Lower lobe of right lung (tissue), 2 donors: ENCODE results near the gene CD82. TPM values are rescaled to one million over a fixed set of nuclear protein-coding genes. Genes with fewer than 3 reads are reported as not detected.

Experiments used
- ATAC-seq, 2 donors: fragments of 200-7000 bp; cut with Tn5 transposase; one replicate each; pipeline ENCODE4 v1.9.1; 2020 to 2022; ENCODE audit warnings: mild to moderate bottlenecking in 2 of 2, moderate library complexity in 2 of 2
- DNase-seq: peaks from one replicate; pipeline ENCODE4 v3.0.0-alpha.2; 2020
- H3K27ac ChIP-seq: fragments of 200-600 bp; one replicate; pipeline ENCODE4 v1.8.0; 2022
- H3K27me3 ChIP-seq: fragments of 200-600 bp; one replicate; pipeline ENCODE4 v1.8.0; 2022; ENCODE audit warnings: low read depth
- H3K36me3 ChIP-seq: fragments of 200-600 bp; one replicate; pipeline ENCODE4 v1.8.0; 2022; ENCODE audit warnings: mild to moderate bottlenecking
- H3K4me1 ChIP-seq: fragments of 200-600 bp; one replicate; pipeline ENCODE4 v1.8.0; 2022
- H3K4me3 ChIP-seq: fragments of 200-600 bp; one replicate; pipeline ENCODE4 v1.8.0; 2022; ENCODE audit warnings: mild to moderate bottlenecking
- H3K9me3 ChIP-seq: fragments of 200-600 bp; one replicate; pipeline ENCODE4 v1.8.0; 2022
- CTCF ChIP-seq: fragments of 200-600 bp; IDR thresholded peaks from one replicate; pipeline ENCODE4 v1.8.0; 2022; ENCODE audit warnings: antibody characterized with exemption, mild to moderate bottlenecking
- intact Hi-C: fragments of 100-400 bp; cut with DNase I; formaldehyde crosslinking; loops from one replicate; pipeline ENCODE4 v1.11.0; 2022
- total RNA-seq: library from RNA; stranded (reverse); fragmentation: NEBNext Ultra II Directional; extraction: Animal tissue kit (Norgen Biotek cat#: 25700); gene quantifications from one replicate; pipeline ENCODE4 v1.2.1, GENCODE V29; 2021
- donor health status: DM: no; HTN: yes; CAD: no; lungs with severe emphysema.

CD82 gene
- total RNA-seq, 1 donor from 2014 or later: 129 TPM

DNA sequence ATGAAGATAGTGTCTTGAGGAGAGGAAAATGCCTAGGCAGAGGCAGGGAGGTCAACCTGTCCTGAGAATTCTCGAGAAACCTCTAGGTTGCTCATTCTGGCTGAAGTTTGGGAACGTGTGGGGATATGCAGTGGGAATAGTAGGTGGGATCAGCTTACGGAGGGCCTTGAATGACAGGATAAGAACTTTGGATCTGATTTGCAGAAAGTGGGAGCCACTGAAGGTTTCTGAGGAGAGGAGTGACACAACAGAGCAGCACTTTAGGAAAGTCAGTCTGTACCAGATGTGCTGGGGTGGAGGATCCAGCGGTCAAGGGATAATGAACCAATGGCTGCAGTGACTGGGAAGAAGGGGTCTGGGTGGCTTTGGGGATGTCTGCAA lies 2.4 kb downstream of the CD82 start:
- H3K9me3 ChIP-seq: no peaks in the 10 kb centered on the region
- H3K4me3 ChIP-seq: peak overlapping the region; percentile 79
- peaks cover 91% of the 10 kb centered on the region for H3K4me1 ChIP-seq
- no peaks in the 10 kb centered on the region for H3K27me3 ChIP-seq
- no peak for TF ChIP-seq CTCF
- no peak for ATAC-seq
- intact Hi-C loops: no loop called here
- no peak for DNase-seq
- H3K27ac ChIP-seq: peak overlapping the region; percentile 84
- no peaks in the 10 kb centered on the region for H3K36me3 ChIP-seq

DNA sequence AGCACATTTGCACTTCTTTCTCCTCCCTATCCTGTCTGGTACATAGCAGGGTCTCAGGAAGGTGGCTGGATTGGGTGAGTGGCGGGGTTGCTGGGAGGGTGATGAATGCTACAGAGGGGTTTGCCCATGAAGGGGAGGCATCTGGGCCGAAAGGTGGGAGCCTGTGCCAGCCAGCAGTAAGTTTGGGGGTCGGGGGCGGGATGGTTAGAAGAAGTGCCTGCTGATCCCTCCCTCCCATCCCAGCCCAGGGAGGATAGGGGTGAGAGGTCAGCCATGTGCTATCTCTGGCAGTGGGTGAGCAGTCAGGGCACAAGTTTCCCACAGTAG lies 2.8 kb downstream of the CD82 start:
- H3K27me3 ChIP-seq: no peaks in the 10 kb centered on the region
- H3K9me3 ChIP-seq: no peaks in the 10 kb centered on the region
- no peak for TF ChIP-seq CTCF
- DNase-seq (no peak), ATAC-seq (no peak)
- peaks cover 94% of the 10 kb centered on the region for H3K4me1 ChIP-seq
- H3K27ac ChIP-seq: peak overlapping the region; percentile 84
- intact Hi-C loops: no loop called here
- peak overlapping the region; percentile 79 for H3K4me3 ChIP-seq
- H3K36me3 ChIP-seq: no peaks in the 10 kb centered on the region

DNA sequence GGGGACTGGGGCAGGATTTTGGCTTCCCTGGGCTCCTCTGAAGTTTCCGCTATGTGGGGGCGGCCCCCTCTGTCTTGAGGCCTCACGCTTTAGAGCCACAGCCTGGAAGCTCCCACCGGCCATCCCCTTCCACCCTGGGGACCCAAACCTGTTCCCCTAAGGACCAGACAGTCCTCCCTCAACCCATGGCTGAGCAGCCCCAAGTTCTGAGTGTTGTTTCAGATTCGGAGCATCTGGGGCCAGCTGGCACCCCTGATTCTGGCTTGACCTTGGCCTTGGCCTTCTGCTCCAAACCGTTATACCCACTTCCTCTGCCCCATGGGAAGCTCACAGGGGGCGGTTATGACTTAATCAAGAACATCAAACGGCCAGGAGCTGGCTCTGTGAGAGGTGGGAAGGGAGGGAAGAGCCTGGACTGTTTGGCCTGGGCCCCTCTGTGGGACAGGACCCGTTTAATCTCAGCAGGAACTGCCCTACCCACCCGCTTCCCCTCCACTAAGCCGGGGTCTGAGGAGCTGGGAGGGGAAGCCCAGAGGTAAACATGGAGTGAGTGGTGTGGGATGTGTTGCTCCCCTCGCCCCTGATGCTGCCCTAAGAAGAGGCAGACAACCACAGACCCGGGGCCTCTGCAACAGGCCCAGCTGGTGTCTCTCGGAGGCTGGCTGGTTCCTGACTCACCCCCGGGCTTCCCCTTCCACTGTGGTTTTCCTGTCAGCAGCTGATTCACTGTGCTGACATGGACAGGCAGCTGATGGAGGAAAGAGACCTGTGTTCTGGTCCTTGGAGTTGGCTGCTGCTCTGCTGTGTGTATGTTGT lies 3.4 kb downstream of the CD82 start:
- Histone ChIP-seq H3K27ac (peak overlapping the region; percentile 84), H3K4me1 (peaks cover 94% of the 10 kb centered on the region), H3K4me3 (peak overlapping the region; percentile 79), H3K9me3 (no peaks in the 10 kb centered on the region), H3K36me3 (no peaks in the 10 kb centered on the region), H3K27me3 (no peaks in the 10 kb centered on the region)
- DNase-seq: peak; percentile 87
- ATAC-seq: peak; percentile 6 to 9
- TF ChIP-seq CTCF: no peak
- intact Hi-C loops: no loop called here

GRCh38 chr11:44570411-44571155 lies 5.1 kb downstream of the CD82 start:
- intact Hi-C loops: no loop called here
- no peak overlapping the region for H3K4me3 ChIP-seq
- H3K9me3 ChIP-seq: no peaks in the 10 kb centered on the region
- H3K4me1 ChIP-seq: peaks cover 100% of the 10 kb centered on the region
- no peaks in the 10 kb centered on the region for H3K27me3 ChIP-seq
- H3K36me3 ChIP-seq: no peaks in the 10 kb centered on the region
- ATAC-seq: peak in 1 of 2 donors; percentile 10
- peak overlapping the region; percentile 84 for H3K27ac ChIP-seq
- no peak for TF ChIP-seq CTCF
- no peak for DNase-seq

- no peak overlapping the region for H3K4me3 ChIP-seq
- no peaks in the 10 kb centered on the region for H3K9me3 ChIP-seq
- ATAC-seq (no peak), DNase-seq (no peak)
- H3K27me3 ChIP-seq: no peaks in the 10 kb centered on the region
- no peak overlapping the region for H3K27ac ChIP-seq
- intact Hi-C loops: no loop called here
- H3K4me1 ChIP-seq: peaks cover 89% of the 10 kb centered on the region
- no peaks in the 10 kb centered on the region for H3K36me3 ChIP-seq
- no peak for TF ChIP-seq CTCF
Observed at GRCh38 chr11:44571871-44572270, 6.4 kb downstream of the CD82 start.
